Rectal smooth muscle tissue (tissue), 1 donor: ENCODE results near the gene DHRS2.
"Not testable (repeated sequence)": the region's sequence is repeated elsewhere in the genome, so short reads cannot be mapped to it uniquely, and the experiment has no call there.

Experiments
- H3K27ac ChIP-seq: one replicate; pipeline ENCODE4 v1.7.0; 2013; ENCODE audit warnings: low read depth, low read length, inconsistent platforms
- H3K27me3 ChIP-seq: one replicate; pipeline ENCODE4 v1.7.0; 2013; ENCODE audit warnings: low read length; ENCODE audit not compliant: control insufficient read depth, insufficient read depth
- H3K36me3 ChIP-seq: one replicate; pipeline ENCODE4 v1.7.0; 2013; ENCODE audit warnings: low read length; ENCODE audit not compliant: control insufficient read depth, insufficient read depth
- H3K4me1 ChIP-seq: one replicate; pipeline ENCODE4 v1.7.0; 2013; ENCODE audit warnings: low read length; ENCODE audit not compliant: control insufficient read depth, insufficient read depth
- H3K4me3 ChIP-seq: one replicate; pipeline ENCODE4 v1.7.0; 2013; ENCODE audit warnings: low read length
- H3K9ac ChIP-seq: one replicate; pipeline ENCODE4 v1.7.0; 2013; ENCODE audit warnings: low read length

The DHRS2 gene

GRCh38 chr14:23604675-23605170, 31.4 kb upstream of the DHRS2 start:
- no peak overlapping the region for H3K4me3 ChIP-seq
- no peaks in the 10 kb centered on the region for H3K27me3 ChIP-seq
- no peaks in the 10 kb centered on the region for H3K36me3 ChIP-seq
- H3K9ac ChIP-seq = no peak overlapping the region
- H3K4me1 ChIP-seq = no peaks in the 10 kb centered on the region
- no peak overlapping the region for H3K27ac ChIP-seq

GRCh38 chr14:23605931-23606585, 30.1 kb upstream of the DHRS2 start:
- Histone ChIP-seq H3K36me3 (no peaks in the 10 kb centered on the region), H3K27ac (no peak overlapping the region), H3K4me3 (no peak overlapping the region), H3K4me1 (no peaks in the 10 kb centered on the region), H3K27me3 (no peaks in the 10 kb centered on the region), H3K9ac (no peak overlapping the region)

DNA sequence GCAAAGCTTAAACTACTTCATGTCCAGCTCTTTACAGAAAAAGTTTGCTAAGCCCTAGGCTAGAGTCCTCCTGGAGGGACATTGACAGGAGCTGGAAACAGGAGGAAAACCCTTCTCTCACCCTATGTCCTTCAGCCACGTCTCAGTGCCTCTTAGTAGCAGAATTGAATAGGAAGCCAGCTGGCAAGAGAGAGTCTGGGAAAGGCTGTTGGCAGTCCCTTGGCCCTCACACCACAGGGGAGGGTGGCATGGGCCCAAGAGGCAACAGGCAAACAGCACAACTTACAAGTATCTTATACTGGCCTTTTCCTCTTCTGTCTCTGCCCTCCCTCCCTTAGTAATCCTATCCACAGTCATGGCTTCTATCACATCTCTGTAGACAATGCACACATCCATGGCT, 27.7 kb upstream of the DHRS2 start:
- H3K4me3 ChIP-seq = no peak overlapping the region
- no peaks in the 10 kb centered on the region for H3K4me1 ChIP-seq
- H3K27me3 ChIP-seq = no peaks in the 10 kb centered on the region
- no peak overlapping the region for H3K27ac ChIP-seq
- H3K9ac ChIP-seq = no peak overlapping the region
- no peaks in the 10 kb centered on the region for H3K36me3 ChIP-seq

DNA sequence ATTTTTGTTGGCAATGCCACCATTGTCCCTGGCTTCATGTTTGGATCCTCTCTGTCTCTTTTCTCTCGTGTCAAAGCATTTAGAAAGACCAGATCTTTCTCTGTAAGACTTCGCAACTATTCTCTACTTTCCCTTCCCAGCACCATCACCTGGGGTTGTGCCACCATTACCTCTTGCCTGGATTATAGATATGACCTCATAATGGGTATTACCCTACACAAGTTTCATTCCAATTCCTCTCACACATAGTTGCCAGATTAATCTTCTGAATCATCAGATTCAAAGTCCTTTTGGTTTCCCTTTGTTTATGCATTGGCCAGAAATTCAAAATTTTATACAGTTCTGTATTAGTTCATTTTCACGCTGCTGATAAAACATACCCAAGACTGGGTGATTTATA, 27.2 kb upstream of the DHRS2 start:
- Histone ChIP-seq H3K36me3 (no peaks in the 10 kb centered on the region), H3K9ac (no peak overlapping the region), H3K27ac (no peak overlapping the region), H3K27me3 (no peaks in the 10 kb centered on the region), H3K4me1 (no peaks in the 10 kb centered on the region), H3K4me3 (no peak overlapping the region)

GRCh38 chr14:23609411-23610089, 26.6 kb upstream of the DHRS2 start:
- H3K27ac ChIP-seq, H3K36me3 ChIP-seq: not testable (repeated sequence)

DNA sequence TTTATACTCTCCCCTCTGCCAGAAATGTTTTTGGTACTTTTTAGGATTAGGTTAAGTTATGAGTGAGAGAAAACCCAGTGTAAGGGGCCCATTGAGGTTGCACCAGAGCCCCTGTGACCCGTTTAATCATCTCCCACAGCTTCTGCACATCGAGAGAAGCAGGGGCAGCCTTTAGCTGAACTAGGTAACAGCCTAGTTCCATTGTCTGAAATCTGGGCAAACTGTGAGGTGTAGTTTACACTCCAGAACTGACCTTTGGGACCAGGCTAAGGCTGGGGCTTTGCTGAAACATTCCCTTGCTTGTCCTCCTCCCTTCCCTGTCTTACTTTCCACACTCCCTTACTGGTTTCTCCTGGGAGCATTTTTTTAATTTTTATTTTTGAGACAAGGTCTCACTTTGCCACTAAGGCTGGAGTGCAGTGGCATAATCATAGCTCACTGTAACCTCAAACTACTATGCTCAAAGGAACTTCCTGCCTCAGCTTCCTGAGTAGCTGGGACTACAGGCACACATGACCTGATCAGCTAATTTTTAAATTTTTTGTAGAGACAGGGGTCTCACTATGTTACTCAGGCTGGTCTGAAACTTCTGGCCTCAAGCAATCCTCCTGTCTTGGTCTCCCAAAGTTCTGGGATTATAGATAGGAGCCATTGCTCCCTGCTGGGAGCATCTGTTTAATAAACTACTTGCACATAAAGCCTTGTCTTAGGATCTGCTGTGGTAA, 25.9 kb upstream of the DHRS2 start:
- Histone ChIP-seq H3K27ac (no peak overlapping the region), H3K4me1 (no peaks in the 10 kb centered on the region), H3K27me3 (no peaks in the 10 kb centered on the region), H3K4me3 (no peak overlapping the region), H3K36me3 (no peaks in the 10 kb centered on the region), H3K9ac (no peak overlapping the region)

More at GRCh38 chr14:23609411-23610089, 26.6 kb upstream of the DHRS2 start:
- H3K9ac ChIP-seq, H3K4me3 ChIP-seq, H3K4me1 ChIP-seq, H3K27me3 ChIP-seq: not testable (repeated sequence)

- Histone ChIP-seq H3K4me3 (no peak overlapping the region), H3K27me3 (no peaks in the 10 kb centered on the region), H3K36me3 (no peaks in the 10 kb centered on the region), H3K9ac (no peak overlapping the region), H3K4me1 (no peaks in the 10 kb centered on the region), H3K27ac (no peak overlapping the region)
These were observed 25.3 kb upstream of the DHRS2 start for GRCh38 chr14:23610815-23611289.

- H3K4me1 ChIP-seq = no peaks in the 10 kb centered on the region
- no peak overlapping the region for H3K27ac ChIP-seq
- H3K27me3 ChIP-seq = no peaks in the 10 kb centered on the region
- H3K4me3 ChIP-seq = no peak overlapping the region
- no peak overlapping the region for H3K9ac ChIP-seq
- no peaks in the 10 kb centered on the region for H3K36me3 ChIP-seq
These were observed 23.8 kb upstream of the DHRS2 start for GRCh38 chr14:23612354-23612732.

DNA sequence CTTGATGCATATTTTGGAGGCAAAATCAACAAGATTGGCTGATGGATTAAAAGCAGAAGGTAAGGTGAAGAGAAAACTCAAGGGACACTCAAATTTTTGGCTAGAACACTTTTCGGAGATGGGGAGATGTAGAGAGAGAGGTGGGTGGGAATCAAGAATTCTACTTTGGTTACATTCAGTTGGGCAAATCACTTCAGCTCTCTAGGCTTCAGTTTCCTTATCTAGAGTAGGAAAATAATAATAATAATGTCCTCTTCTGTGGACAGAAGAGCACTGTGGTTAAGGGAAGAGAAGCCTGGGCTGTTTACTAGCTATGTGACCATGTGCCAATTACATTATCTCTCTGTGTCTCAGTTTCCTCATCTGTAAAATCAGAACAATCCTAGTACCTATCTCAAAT, 23.4 kb upstream of the DHRS2 start:
- Histone ChIP-seq H3K4me1 (no peaks in the 10 kb centered on the region), H3K4me3 (no peak overlapping the region), H3K9ac (no peak overlapping the region), H3K27me3 (no peaks in the 10 kb centered on the region), H3K36me3 (no peaks in the 10 kb centered on the region), H3K27ac (no peak overlapping the region)

- H3K9ac ChIP-seq = no peak overlapping the region
- H3K4me3 ChIP-seq = no peak overlapping the region
- no peaks in the 10 kb centered on the region for H3K27me3 ChIP-seq
- H3K27ac ChIP-seq = no peak overlapping the region
- no peaks in the 10 kb centered on the region for H3K4me1 ChIP-seq
- no peaks in the 10 kb centered on the region for H3K36me3 ChIP-seq
These were observed 22.7 kb upstream of the DHRS2 start for GRCh38 chr14:23613242-23614070.

DNA sequence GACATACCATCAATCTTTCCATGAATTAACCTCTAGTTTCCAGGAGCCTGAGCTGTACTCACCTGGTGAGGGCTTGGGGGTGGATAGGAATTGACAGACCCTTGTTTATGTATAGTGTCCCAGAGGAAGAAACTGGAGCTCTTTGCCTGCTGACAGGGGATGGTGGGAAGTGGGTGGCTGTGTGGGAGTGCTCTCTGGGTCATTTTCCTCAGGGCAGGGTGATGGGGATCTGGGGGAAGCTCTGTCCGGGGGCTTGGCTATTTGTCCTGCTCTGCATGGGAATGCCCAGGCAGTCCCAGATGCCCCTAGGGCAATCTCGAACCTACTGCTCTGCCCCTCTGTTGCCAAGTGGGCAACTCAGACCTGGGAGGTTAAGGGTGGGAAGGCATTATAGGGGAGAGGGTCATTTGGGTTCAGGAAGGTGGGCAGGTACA, 21.8 kb upstream of the DHRS2 start:
- H3K27ac ChIP-seq = no peak overlapping the region
- no peaks in the 10 kb centered on the region for H3K4me1 ChIP-seq
- H3K4me3 ChIP-seq = no peak overlapping the region
- no peaks in the 10 kb centered on the region for H3K27me3 ChIP-seq
- H3K36me3 ChIP-seq = no peaks in the 10 kb centered on the region
- no peak overlapping the region for H3K9ac ChIP-seq

GRCh38 chr14:23615856-23616255, 20.3 kb upstream of the DHRS2 start:
- H3K27me3 ChIP-seq = no peaks in the 10 kb centered on the region
- no peaks in the 10 kb centered on the region for H3K36me3 ChIP-seq
- no peaks in the 10 kb centered on the region for H3K4me1 ChIP-seq
- H3K9ac ChIP-seq = no peak overlapping the region
- no peak overlapping the region for H3K4me3 ChIP-seq
- H3K27ac ChIP-seq = no peak overlapping the region
